GM18858 (cell line): ENCODE measurements around the gene ACTMAP.
"Not testable (repeated sequence)": the region's sequence is repeated elsewhere in the genome, so short reads cannot be mapped to it uniquely, and the experiment has no call there.

ENCODE experiments used
- ATAC-seq: cut with Tn5 transposase; IDR thresholded peaks from one replicate; pipeline ENCODE4 v1.9.1; 2021; ENCODE audit not compliant: unreplicated experiment

The ACTMAP gene, protein sequence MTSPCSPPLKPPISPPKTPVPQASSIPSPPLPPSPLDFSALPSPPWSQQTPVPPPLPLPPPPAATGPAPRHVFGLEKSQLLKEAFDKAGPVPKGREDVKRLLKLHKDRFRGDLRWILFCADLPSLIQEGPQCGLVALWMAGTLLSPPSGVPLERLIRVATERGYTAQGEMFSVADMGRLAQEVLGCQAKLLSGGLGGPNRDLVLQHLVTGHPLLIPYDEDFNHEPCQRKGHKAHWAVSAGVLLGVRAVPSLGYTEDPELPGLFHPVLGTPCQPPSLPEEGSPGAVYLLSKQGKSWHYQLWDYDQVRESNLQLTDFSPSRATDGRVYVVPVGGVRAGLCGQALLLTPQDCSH

DNA sequence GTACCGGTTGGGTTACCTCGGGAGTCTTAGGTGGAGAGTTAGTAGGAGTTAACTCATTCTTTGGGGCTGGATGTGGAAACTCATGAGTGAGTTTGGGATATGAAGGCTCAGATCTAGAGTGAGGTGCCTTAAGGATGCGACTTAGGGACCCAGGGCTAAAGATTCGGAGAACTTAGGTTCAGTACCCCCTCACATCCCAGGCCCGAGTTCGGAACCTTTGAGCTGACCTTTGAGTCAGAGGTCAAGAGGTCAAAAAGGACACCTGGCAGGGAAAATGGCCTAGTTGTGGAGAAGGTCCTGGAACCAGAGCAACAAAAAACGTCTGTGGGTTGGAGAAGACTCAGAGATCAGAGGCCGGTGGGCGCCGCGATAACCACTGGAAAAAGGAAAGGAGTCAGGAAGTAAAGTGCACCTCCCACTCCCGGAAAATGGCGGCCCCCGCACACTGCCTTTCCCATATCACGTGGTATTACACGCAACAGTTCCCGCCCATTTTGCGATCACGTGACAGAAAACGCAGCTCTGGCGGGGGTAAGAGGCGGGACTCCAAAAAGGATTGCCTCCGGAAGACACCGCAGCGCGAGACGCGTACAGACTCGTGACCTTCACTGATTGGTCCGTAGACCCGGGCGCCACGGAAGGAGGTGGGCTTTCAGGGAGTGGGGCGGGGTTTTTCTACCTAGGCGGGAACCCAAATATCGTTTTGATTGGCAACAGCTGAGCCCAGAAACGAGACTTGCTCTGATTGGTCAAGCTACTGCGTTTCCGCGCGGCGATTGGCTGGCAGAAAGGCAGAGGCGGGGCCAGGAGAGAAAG, at the start of gene ACTMAP:
TSS of gene ACTMAP (minus strand) at position 420 of the 816 bp plus-strand sequence. CDS start 674 bp downstream, outside the sequence.
- ATAC-seq: peak; percentile 75

DNA sequence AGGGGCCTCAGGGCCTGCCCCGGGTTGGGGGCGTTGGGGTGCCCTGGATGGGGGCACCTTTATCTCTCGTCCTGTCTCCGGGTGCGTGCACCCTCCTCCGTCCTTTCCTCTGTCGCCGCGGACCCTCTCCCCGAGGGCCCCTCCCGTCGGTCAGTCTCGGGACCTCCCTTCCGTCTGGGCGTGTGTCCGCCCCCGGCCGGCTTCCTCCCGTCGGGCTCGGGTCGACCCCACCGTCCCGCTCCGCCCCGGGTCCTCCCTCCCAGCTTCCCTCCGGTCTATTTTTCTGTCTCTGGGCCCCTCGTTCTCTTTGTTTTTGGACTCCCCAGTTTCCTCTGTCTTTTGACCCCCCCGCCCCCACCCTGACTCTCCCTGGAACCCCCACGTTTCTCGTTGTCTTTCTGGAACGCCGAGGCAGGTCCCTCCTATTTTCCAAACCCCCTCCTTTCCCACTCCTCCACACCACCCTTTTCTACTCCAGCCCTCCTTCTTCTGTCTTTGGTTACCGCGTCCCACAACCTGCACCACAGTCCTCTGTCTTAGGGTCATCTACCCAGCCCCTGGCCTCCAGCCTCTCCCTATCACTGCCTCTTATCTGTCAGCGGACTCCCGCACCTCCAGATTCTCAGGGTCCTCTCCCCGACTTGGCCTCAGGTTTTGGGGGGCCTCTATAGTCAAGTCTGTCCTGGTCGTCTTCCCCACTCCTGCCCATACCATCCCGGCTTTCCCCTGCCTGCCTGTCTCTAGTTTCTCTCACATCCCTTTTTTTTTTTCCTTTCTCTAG, 49.5 kb upstream of the ACTMAP start:
- ATAC-seq: no peak

DNA sequence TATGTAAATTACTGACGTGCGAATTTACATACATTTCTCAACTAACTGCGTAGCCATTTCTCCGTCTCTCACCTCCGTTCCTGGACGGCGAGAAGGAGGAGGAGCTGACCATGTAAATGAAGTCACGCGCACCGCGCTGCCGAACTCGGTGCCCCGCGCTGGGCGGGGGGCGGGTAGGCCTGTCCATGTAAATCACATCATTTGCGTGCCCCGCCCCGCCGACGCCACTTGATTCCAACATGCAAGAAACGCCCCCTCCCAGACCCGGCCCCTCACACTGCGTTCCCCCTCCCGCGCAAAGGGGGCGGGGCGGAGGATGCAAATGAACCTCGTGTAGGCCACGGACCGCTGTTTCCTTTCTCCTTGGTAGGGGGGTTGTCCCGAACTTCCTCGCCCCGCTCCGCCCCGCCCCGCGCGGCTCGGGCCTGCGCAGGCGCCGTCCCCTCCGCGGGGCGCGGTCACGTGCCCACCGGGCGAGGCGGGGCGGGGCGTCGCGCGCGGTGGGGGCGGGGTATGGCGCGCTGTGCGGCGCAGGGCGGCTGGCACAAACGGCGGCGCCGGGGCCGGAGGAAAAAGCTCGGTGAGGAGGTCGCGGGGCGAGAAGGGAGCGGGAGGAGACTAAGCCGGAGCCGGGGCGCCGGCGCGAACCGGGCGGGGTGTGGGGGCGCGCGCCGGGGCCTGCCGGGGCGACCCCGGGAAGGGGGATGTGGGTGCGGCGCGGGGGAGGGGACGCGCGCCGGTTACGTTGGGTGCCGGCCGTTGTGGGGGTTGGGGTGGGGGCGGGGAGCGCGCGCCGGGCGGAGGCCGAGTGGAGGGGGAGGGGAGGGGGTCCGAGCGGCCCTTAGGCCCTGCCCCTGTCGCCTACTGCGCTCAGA, 48.6 kb upstream of the ACTMAP start, which contains the start of gene EGLN2:
TSS of gene EGLN2 (plus strand) at position 509 of the 875 bp plus-strand sequence. CDS start 1,382 bp downstream, outside the sequence.
- ATAC-seq: peak; percentile 51

DNA sequence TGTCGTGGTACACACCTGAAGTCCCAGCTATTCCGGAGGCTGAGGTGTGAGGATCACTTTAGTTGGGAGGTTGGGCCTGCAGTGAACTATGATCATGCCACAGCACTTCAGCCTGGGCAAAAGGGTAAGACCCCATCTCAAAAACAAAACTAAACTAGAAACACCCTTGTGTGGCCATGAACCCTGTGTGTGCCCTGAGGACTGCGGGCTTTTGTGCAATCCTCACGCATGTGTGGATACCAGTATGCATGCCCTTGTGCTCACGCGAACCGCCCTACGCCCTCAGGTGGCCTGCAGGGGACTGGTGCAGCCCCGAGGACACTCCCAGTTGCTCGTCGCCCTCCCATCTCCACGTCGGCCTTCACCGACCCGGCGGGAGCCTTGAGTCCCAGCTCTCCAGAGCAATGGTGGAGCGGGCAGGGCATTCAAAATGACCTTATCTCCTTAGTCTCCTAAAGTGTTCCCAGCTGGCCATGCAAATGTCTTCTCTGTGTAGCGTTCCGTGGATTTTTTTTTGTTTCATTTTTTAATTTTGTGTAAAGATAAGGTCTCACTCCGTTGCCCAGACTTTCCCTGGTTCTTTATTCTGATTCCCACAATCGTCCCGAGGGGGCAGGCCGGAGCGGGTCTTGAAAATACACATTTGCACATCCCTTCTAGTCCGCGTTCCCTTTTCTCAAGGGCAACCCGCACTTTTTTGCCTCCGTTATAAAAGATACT, 47.8 kb upstream of the ACTMAP start:
- ATAC-seq: peak; percentile 11

DNA sequence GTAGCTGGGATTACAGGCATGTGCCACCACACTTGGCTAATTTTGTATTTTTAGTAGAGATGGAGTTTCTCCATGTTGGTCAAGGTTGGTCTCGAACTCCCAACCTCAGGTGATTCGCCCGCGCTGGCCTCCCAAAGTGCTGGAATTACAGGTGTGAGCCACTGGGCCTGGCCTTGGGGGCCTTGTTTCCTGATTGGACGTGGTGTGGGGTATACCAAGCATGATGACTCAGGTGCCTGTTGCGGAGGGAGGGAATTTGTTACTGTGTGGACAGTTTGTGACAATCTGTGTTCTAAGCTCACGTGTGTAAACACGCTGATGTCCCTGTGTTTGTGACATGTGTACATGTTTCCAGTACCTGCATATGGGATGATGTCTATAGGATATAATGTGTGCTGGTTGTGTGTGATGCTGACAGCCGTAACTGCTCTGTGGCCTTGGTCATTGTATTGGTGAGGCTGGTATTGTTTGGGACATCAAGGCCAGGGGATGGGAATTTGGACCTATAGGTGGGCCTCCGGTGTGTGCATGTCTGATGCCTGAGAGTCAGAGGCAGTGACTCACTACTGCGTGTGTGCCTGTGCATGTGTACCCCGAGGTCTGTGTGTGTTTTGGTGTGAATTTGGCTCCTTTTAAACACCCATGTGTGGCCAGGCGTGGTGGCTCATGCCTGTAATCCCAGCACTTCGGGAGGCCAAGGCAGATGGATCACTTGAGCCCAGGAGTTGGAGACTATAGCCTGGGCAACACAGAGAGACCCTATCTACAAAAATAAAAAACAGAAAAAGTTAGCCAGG, 47.1 kb upstream of the ACTMAP start:
- no peak for ATAC-seq

DNA sequence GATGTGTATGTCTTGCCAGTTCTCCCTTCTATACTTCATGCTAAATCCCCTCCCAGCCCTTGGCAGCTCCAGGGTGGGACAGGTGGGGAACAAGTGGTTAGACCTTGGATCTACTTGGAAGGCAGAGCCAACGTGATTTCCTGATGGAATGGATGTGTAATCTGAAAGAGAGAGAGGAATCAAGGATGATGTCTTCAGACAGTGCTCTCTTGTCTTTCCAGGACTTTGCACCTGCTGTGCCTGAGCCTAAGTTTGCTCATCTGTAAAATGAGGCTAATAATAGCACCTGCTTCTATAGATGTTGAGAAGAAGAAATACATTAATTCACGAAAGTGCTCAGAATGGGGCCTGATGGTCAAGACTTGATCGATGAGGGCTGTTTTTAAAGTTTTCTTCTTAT, 41.7 kb upstream of the ACTMAP start:
- no peak for ATAC-seq

DNA sequence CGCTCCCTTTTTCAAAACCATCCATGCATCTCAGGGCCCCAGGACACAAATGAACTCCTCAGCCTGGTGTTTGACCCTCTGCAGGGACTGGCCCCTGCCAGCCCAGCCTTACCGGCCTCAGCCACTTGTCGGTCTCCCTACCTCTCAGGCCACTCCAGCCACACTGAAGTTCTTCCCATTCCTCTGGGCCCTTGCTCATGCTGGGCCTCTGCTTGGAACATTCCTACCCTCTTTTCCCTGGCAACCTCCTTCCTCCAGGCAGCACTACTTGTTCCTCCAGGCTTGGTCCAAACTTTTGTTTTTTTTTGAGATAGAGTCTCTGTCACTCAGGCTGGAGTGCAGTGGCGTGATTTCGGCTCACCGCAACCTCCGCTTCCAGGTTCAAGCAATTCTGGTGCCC, 41.1 kb upstream of the ACTMAP start:
- ATAC-seq: no peak

DNA sequence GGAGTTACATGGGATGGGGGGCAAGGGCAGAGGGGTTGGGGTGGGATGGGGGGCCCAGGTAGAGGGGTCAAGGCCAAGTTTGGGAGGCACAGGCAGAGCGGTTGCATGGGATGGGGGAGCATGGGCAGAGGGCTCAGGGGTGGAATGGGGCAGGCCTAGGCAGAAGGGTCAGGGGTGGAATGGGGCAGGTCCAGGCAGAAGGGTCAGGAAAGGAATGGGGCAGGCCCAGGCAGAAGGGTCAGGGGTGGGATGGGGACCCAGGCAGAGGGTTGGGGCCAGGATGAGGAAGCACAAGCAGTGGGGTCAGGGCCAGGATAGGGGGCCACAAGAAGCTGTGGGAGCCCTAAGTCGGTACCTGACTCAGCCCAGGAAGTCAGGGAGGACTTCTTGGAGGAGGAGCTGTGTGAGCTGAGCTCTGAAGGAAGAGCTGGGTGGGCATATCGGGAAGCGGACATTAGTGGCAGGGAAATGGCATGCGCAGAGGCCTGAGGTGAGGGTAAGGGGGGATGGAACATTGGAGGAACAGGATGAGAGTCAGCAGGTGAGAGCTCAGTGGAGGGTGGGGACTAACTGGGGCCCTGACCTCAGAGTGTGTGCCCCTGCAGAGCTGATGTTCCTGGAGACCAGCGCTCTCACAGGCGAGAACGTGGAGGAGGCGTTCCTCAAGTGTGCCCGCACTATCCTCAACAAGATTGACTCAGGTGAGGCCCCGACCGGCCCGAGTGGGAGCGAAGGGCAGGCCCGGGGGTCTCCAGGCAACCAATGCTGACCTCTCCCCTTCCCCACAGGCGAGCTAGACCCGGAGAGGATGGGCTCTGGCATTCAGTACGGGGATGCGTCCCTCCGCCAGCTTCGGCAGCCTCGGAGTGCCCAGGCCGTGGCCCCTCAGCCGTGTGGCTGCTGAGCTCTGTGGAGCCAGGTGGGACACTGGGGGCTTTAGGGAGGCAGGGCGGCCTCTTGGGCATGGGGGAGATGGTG, 36.1 kb upstream of the ACTMAP start:
- ATAC-seq: no peak

DNA sequence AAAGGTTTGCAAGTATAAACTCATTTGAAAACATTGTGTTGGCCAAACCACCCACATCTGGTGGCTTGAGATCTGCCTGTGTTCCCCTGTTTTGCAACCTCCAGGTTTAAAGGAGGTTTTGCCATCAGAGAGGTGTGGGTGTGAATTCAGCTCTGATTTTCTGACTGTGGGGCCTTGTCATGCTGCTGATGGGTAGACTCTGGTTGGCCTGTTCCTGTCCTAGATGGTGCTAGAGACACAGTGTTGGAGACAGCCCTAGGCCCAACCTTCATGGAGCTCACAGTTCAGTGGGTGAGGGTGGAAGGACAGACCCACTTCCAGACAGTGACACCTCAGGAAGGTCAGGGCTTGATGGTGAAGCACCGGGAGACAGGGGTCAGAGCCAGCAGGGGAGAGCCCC, 35.2 kb upstream of the ACTMAP start:
- ATAC-seq: no peak

DNA sequence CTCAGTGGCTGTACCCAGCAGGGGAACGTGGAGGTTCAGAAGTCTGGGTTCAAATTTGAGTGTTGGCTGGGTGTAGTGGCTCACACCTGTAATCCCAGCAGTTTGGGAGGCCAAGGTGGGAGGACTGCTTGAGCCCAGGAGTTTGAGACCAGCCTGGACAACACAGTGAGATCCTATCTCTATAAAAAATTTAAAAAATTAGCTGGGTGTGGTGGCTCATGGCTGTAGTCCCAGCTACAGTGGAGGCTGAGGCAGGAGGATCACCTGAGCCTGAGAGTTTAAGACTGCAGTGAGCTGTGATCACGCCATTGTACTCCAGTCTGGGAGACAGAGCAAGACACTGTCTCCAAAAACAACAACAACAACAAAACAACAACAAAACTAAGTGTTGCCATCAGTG, 33.9 kb upstream of the ACTMAP start:
- ATAC-seq: not testable (repeated sequence)

DNA sequence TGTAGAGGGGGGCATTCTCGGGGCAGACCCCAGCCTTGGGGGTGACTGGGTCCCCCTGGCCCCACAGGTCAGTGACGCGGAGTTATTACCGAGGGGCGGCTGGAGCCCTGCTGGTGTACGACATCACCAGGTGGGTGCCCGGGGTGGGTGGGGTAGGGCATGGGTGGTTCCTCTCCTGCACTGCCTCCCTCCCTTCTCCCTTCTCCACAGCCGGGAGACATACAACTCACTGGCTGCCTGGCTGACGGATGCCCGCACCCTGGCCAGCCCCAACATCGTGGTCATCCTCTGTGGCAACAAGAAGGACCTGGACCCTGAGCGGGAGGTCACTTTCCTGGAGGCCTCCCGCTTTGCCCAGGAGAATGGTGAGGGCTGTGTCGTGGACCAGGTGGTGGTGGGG, 33.4 kb upstream of the ACTMAP start:
- ATAC-seq: no peak

DNA sequence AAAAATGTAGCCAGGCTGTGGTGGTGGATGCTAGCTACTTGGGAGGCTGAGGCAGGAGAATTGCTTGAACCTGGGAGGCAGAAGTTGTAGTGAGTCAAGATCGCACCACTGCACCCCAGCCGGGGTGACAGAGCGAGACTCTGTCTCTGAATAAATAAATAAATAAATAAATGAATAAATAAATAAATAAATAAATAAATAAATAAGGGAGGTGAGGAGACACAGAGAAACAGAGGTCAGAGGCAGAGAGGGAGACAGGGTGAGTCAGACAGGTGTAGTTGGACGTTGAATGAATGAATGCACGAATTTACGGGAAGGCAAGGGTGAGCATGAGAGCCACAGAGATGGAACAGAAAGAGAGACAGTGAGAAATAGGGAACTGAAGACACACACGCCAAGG, 30.9 kb upstream of the ACTMAP start:
- ATAC-seq: no peak

DNA sequence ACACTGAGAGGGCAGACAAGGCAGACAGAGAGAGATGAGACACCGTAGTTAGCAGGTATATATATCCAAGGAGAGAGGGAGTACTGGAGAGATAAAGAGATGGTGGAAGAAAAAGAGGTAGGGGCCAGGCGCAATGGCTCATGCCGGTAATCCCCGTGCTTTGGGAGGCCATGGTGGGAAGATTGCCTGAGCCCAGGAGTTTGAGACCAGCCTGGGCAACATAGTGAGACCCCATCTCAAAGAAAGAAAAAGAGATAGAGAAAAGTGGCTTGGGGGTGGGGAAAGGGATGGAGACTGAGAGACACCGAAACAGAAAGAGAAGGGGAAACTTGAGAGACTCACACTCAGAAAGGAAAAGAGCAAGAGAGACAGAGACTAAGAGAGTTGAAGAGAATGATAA, 30.3 kb upstream of the ACTMAP start:
- ATAC-seq: no peak

DNA sequence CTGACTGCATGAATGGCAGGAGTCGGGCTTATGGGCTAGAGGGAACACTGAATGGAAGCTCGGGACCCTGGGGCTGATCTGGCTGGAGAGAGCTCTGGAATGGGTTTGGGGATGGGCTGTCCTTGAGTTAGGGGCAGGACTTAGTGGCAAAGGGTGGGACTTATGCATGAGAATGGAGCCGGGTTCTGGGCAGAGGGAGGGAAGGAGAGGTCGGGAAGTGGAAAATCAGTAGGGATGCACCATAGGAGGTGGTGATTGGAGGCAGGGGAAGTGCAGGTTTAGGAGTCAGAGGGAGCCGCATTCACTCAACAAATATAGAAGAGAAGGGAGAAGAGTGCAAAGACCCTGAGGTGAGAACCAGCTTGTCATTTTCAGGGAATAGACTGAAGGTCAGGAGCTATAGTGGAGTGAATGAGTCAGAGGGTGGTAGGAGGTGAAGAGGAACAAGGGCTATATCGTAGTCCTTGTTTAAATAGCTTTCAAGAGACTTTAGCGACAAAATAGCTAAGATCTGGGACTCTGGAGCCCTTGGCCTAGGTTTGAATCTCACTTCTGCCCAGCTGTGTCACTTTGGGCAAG, 28.5 kb upstream of the ACTMAP start:
- ATAC-seq: no peak

DNA sequence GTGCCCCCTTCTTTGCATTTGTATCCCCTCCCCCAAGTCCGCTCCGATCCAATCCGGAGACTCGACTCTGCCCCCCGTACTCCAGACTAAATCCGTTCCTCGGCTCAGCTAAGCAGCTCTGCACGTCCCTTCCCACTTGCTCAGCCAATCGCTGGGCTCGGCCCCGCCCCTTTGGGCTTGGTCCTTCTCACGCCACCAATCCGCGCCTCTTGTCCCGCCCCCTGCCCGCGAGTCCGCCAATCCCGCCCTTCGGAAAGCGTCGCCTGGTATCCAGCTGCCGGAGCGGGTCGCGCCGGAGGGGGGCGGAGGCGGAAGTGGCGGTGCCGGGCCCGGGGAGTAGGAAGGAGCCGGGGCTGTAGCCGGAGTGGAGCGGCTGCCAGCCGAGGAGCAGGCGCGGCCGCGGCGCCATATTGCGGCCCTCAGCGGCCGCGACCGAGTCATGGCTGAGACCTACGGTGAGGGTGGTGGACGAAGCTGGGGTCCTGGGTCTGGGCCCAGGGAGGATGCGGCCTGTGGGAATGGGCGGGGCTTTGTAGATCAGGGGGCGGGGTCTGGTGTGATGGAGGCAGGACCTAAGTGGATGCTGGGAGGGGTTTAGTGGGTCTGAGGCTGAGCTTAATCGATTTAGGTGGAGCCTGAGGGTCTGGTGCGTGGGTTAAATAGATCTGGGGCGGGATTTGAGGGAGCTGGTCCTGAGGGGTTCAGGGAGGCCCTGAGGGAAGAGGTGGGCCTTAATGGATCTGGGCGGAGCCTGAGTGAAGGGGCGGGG, 27.8 kb upstream of the ACTMAP start, which contains the start of gene RAB4B:
TSS of gene RAB4B (plus strand) at position 311 of the 769 bp plus-strand sequence. CDS start at position 440, 129 bp downstream.
- ATAC-seq: peak; percentile 39

DNA sequence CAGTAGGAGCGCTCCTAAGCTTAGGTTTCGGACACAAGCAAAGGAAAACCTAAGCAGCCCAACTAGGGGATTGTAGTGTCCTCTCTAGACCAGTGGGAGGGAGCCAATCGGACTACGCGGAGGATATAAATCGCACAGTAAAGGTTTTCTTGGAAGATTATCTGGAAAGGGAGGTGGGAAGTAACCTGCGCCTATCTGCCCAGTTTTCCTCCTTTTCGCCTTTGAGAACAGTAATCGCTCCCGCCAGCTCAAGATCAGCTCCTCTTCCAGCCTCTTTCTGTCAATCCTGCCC, 27.3 kb upstream of the ACTMAP start:
- no peak for ATAC-seq
